ENCODE measurements around the gene RHOC. TPM values are rescaled to one million over a fixed set of nuclear protein-coding genes. Genes with fewer than 3 reads are reported as not detected.

Gene RHOC
- polyA plus RNA-seq, 1 of the 3 experiments (the other 2 are of a cell fraction): 1,028 TPM

- peaks cover 19% of the 10 kb centered on the region for H4K20me1 ChIP-seq (ENCODE audit: insufficient read depth)
- H3K4me1 ChIP-seq (ENCODE audit: control insufficient read depth in 1 of 2, insufficient read depth in 2 of 2, low read depth in 1 of 2, low read length in 1 of 2): no peaks in the 10 kb centered on the region; a peak in 1 of 4 replicates
- H3K9me3 ChIP-seq: no peaks in the 10 kb centered on the region
- ChIA-PET CTCF (interaction anchor here (0.9 to 1.8 kb wide), 4 partner anchors 11 to 17 kb away, joined by 3 read pairs; no protein-coding TSS in a partner anchor), POLR2A (no interaction called here)
- H3K4me3 ChIP-seq (ENCODE audit: low read depth in 2 of 2, low read length in 1 of 2): no peak overlapping the region
- 93% methylated on average over 5 of the region's 5 CpGs for WGBS (ENCODE audit: low lambda C conversion rate)
- H3F3A ChIP-seq (replicated peaks; ENCODE audit: insufficient read depth): no peaks in the 10 kb centered on the region
- H3K36me3 ChIP-seq (replicated peaks in 1 of 2; ENCODE audit: control insufficient read depth in 1 of 2, insufficient read depth in 2 of 2, low read length in 1 of 2): peaks cover 8 to 12% of the 10 kb centered on the region in 2 experiments
- H3K27me3 ChIP-seq (ENCODE audit: insufficient read depth): no peaks in the 10 kb centered on the region
- no peak overlapping the region for H3K9ac ChIP-seq
- no peak for DNase-seq
- TF ChIP-seq ZBTB33 (IDR thresholded peaks at IDR 0.05; ENCODE audit: borderline replicate concordance, low read depth): no peak
- no peak for TF ChIP-seq TEAD4 (IDR thresholded peaks at IDR 0.05; ENCODE audit: borderline replicate concordance, insufficient read depth)
- no peak for TF ChIP-seq MXI1 (IDR thresholded peaks at IDR 0.05; ENCODE audit: low read depth, low read length)
- TF ChIP-seq POLR2AphosphoS5 (IDR thresholded peaks at IDR 0.05; ENCODE audit: low read depth, low read length): no peak
- TF ChIP-seq REST (IDR thresholded peaks at IDR 0.05; ENCODE audit: low read depth, low read length): no peak
- TF ChIP-seq FOSL2 (IDR thresholded peaks at IDR 0.05; ENCODE audit: borderline replicate concordance, low read depth): no peak
- TF ChIP-seq YY1 (IDR thresholded peaks at IDR 0.05; ENCODE audit: low read depth): no peak
- TF ChIP-seq NRF1 (IDR thresholded peaks at IDR 0.05; ENCODE audit: low read depth, low read length): no peak
- TF ChIP-seq CHD2 (IDR thresholded peaks at IDR 0.05; ENCODE audit: low read length, partially characterized antibody): no peak
- no peak for TF ChIP-seq RAD21 (IDR thresholded peaks at IDR 0.05; ENCODE audit: low read length)
- no peak for TF ChIP-seq SIN3A (IDR thresholded peaks at IDR 0.05; ENCODE audit: borderline replicate concordance, low read depth, low read length)
- no peak for TF ChIP-seq MEF2A (IDR thresholded peaks at IDR 0.05; ENCODE audit: borderline replicate concordance, low read depth)
- TF ChIP-seq EZH2phosphoT487 (IDR thresholded peaks at IDR 0.05; ENCODE audit: borderline replicate concordance, low read depth): no peak
- H3K4me2 ChIP-seq: no peak overlapping the region
- no peaks in the 10 kb centered on the region for H3K9me2 ChIP-seq
- peaks cover 52% of the 10 kb centered on the region for H3K79me2 ChIP-seq (ENCODE audit: insufficient read depth)
- H2AFZ ChIP-seq (ENCODE audit: low read depth): no peak overlapping the region
- H3K27ac ChIP-seq (ENCODE audit: low read depth in 2 of 2, low read length in 1 of 2): no peak overlapping the region
These were observed 21.0 kb downstream of the RHOC start for GRCh38 chr1:112685913-112686312.

Measured in SK-N-SH (cell line).